Measurements from ENCODE around the gene CYP39A1.

GRCh38 chr6:46528961-46529750, 123.5 kb downstream of the CYP39A1 start:
- TF ChIP-seq CTCF (IDR thresholded peaks at IDR 0.05) (no peak), EP300 (IDR thresholded peaks at IDR 0.05) (no peak)
